Measurements from ENCODE around the gene JAM2. TPM values are rescaled to one million over a fixed set of nuclear protein-coding genes. Genes with fewer than 3 reads are reported as not detected.
A peak's percentile ranks its signal among the peaks of the same experiment; 100 is the strongest.

The JAM2 gene
- polyA plus RNA-seq, 2 of the 4 experiments (the other 2 are of a cell fraction), result 0.01 TPM

DNA sequence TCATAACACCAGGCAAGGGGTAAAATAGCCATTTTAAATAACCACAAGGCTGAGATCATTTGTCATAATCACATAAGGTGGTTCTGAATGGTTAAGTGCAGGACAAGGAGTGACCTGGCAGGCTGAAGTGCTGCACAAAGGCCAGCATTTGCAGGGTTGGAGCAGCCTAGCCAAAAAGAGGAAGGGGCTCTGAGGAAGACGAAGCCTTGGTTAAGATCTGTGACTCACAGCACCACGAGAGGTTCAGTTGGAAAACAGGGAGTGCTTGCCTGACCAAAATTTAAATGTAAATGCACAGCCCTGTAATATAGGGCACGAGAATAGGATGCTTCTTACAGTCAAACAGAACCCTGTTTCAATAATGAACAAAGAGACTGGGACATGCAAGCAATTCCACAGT, 83.6 kb downstream of the JAM2 start:
- H3K27ac ChIP-seq, result no peak overlapping the region
- H3K9me3 ChIP-seq, result no peaks in the 10 kb centered on the region
- POLR2A ChIA-PET, result no interaction called here
- ATAC-seq (no peak), DNase-seq (ENCODE audit: low read depth in 1 of 2, low spot score in 1 of 2) (no peak), FAIRE-seq (no peak)
- no peak overlapping the region for H3K4me2 ChIP-seq
- H3K4me1 ChIP-seq, result no peaks in the 10 kb centered on the region
- WGBS (ENCODE audit: missing lambda C conversion rate), result 94% methylated on average over 3 of the region's 3 CpGs
- CTCF ChIA-PET, result interaction anchor here (1.6 to 2.3 kb wide), 2 partner anchors 114 kb away, joined by 7 to 8 read pairs; no protein-coding TSS in a partner anchor
- no peak overlapping the region for H3K4me3 ChIP-seq
- TF ChIP-seq KDM1A (IDR thresholded peaks at IDR 0.05; ENCODE audit: low read depth) (no peak), HDAC2 (IDR thresholded peaks at IDR 0.05) (no peak), CEBPB (IDR thresholded peaks at IDR 0.05) (no peak), TFCP2L1 (CRISPR knock-in tag; IDR thresholded peaks at IDR 0.05) (no peak)

- DNase-seq (ENCODE audit: low read depth in 1 of 2, low spot score in 1 of 2) (no peak), ATAC-seq (no peak), FAIRE-seq (no peak)
- Histone ChIP-seq H3K27ac (no peak overlapping the region), H3K4me2 (no peak overlapping the region), H3K4me1 (peaks cover 8% of the 10 kb centered on the region; the same call in 1 of the 3 replicates), H3K4me3 (no peak overlapping the region), H3K9me3 (no peaks in the 10 kb centered on the region)
- WGBS (ENCODE audit: missing lambda C conversion rate), result 91% methylated on average over 6 of the region's 6 CpGs
- ChIA-PET CTCF (no interaction called here), POLR2A (no interaction called here)
- no peak for TF ChIP-seq MAZ (IDR thresholded peaks at IDR 0.05; ENCODE audit: borderline replicate concordance, low read depth, low read length)
- no peak for TF ChIP-seq RARB (CRISPR knock-in tag; IDR thresholded peaks at IDR 0.05)
- TF ChIP-seq EHF (CRISPR knock-in tag; IDR thresholded peaks at IDR 0.05), result no peak
- TF ChIP-seq RCOR1 (IDR thresholded peaks at IDR 0.05; ENCODE audit: low read depth, low read length), result no peak
- TF ChIP-seq, protein P1, sequence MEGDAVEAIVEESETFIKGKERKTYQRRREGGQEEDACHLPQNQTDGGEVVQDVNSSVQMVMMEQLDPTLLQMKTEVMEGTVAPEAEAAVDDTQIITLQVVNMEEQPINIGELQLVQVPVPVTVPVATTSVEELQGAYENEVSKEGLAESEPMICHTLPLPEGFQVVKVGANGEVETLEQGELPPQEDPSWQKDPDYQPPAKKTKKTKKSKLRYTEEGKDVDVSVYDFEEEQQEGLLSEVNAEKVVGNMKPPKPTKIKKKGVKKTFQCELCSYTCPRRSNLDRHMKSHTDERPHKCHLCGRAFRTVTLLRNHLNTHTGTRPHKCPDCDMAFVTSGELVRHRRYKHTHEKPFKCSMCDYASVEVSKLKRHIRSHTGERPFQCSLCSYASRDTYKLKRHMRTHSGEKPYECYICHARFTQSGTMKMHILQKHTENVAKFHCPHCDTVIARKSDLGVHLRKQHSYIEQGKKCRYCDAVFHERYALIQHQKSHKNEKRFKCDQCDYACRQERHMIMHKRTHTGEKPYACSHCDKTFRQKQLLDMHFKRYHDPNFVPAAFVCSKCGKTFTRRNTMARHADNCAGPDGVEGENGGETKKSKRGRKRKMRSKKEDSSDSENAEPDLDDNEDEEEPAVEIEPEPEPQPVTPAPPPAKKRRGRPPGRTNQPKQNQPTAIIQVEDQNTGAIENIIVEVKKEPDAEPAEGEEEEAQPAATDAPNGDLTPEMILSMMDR (IDR thresholded peaks at IDR 0.05), result no peak
- TF ChIP-seq NR3C1 (IDR thresholded peaks at IDR 0.05), result no peak
- TF ChIP-seq NFE2L2 (conservative IDR thresholded peaks at IDR 0.05; ENCODE audit: low read length), result no peak
- no peak for TF ChIP-seq HOXB13 (CRISPR knock-in tag; IDR thresholded peaks at IDR 0.05; ENCODE audit: low read depth)
- no peak for TF ChIP-seq CHD4 (IDR thresholded peaks at IDR 0.05; ENCODE audit: borderline replicate concordance)
- no peak for TF ChIP-seq KDM1A (IDR thresholded peaks at IDR 0.05; ENCODE audit: low read depth)
- no peak for TF ChIP-seq KDM5A (IDR thresholded peaks at IDR 0.05)
- TF ChIP-seq TP53 (CRISPR knock-in tag; IDR thresholded peaks at IDR 0.05), result no peak
- no peak for TF ChIP-seq BHLHE40 (IDR thresholded peaks at IDR 0.05; ENCODE audit: low read depth, low read length)
- no peak for TF ChIP-seq ZFP36 (IDR thresholded peaks at IDR 0.05; ENCODE audit: borderline replicate concordance, partially characterized antibody)
- no peak for TF ChIP-seq ESRRA (IDR thresholded peaks at IDR 0.05; ENCODE audit: borderline replicate concordance, low read length)
- no peak for TF ChIP-seq RAD21 (conservative IDR thresholded peaks at IDR 0.05 in 1 of 2, IDR thresholded peaks at IDR 0.05 in 1 of 2)
Measured at GRCh38 chr21:25732091-25732760, 93.2 kb downstream of the JAM2 start.

DNA sequence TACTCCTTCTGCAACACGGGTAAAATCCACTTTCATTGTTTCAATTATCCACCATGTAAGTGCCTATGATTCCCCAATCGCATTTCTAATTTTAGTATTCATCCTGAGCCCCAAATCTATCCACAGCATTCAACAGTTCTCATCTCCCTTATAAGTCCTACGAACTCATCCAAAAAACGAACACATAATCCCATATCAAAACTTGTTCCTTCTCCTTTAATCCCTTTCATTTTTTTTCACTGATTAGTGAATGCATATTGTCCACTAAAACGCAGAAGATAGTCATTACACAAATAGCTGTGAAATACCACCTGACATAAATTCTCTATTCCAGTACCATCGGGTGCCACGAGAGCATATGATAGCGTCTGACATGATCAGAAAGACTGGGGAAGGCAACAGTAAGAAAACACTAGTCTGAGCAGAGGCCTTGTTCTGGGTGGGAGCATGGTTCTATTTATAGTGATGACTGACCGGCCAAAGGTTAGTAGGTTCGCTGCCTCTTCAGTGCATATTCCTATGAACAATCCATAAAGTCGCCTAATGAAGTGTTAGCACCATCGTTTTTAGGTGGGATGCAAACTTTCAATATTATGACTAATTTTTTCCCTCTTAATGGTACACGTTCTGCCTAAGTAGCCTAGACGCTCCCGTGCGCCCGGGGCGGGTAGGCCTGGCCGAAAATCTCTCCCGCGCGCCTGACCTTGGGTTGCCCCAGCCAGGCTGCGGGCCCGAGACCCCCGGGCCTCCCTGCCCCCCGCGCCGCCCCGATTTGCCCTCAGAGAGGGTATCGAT, 95.0 kb downstream of the JAM2 start:
- peak overlapping the region; percentile 79 for H3K4me2 ChIP-seq
- ChIA-PET POLR2A (interaction anchor here (0.9 kb wide), 1 partner anchor 66 kb away, joined by 3 read pairs; no protein-coding TSS in a partner anchor), CTCF (interaction anchor here (1.0 kb wide), 1 partner anchor 125 kb away, joined by 4 read pairs; no protein-coding TSS in a partner anchor)
- WGBS (ENCODE audit: missing lambda C conversion rate), result 6% methylated on average over 15 of the region's 30 CpGs
- FAIRE-seq (no peak), ATAC-seq (peak; percentile 7 to 12; a peak in 4 of 6 replicates), DNase-seq (ENCODE audit: low read depth in 1 of 2, low spot score in 1 of 2) (peak in 1 of 2 experiments; percentile 1)
- H3K4me1 ChIP-seq, result peaks cover 8% of the 10 kb centered on the region; the same call in 1 of the 3 replicates
- H3K27ac ChIP-seq, result peak overlapping the region; percentile 98 to 100
- no peaks in the 10 kb centered on the region for H3K9me3 ChIP-seq
- H3K4me3 ChIP-seq, result peak overlapping the region; percentile 93
- no peak for TF ChIP-seq SREBF2 (IDR thresholded peaks at IDR 0.05)
- no peak for TF ChIP-seq ZFP36 (IDR thresholded peaks at IDR 0.05; ENCODE audit: borderline replicate concordance, partially characterized antibody)
- TF ChIP-seq, protein P2, sequence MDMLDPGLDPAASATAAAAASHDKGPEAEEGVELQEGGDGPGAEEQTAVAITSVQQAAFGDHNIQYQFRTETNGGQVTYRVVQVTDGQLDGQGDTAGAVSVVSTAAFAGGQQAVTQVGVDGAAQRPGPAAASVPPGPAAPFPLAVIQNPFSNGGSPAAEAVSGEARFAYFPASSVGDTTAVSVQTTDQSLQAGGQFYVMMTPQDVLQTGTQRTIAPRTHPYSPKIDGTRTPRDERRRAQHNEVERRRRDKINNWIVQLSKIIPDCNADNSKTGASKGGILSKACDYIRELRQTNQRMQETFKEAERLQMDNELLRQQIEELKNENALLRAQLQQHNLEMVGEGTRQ (IDR thresholded peaks at IDR 0.05), result no peak
- TF ChIP-seq RAD21 (conservative IDR thresholded peaks at IDR 0.05 in 1 of 2, IDR thresholded peaks at IDR 0.05 in 1 of 2), result no peak
- TF ChIP-seq HEYL (CRISPR knock-in tag; IDR thresholded peaks at IDR 0.05), result no peak
- no peak for TF ChIP-seq HOXA7 (CRISPR knock-in tag; IDR thresholded peaks at IDR 0.05)
- TF ChIP-seq, protein P3, sequence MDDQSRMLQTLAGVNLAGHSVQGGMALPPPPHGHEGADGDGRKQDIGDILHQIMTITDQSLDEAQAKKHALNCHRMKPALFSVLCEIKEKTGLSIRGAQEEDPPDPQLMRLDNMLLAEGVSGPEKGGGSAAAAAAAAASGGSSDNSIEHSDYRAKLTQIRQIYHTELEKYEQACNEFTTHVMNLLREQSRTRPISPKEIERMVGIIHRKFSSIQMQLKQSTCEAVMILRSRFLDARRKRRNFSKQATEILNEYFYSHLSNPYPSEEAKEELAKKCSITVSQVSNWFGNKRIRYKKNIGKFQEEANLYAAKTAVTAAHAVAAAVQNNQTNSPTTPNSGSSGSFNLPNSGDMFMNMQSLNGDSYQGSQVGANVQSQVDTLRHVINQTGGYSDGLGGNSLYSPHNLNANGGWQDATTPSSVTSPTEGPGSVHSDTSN (IDR thresholded peaks at IDR 0.05), result no peak
- TF ChIP-seq ZSCAN20 (CRISPR knock-in tag; IDR thresholded peaks at IDR 0.05), result no peak
- TF ChIP-seq POLR2A (IDR thresholded peaks at IDR 0.05; ENCODE audit: low read length), result no peak
- TF ChIP-seq KDM1A (IDR thresholded peaks at IDR 0.05; ENCODE audit: low read depth), result no peak
- TF ChIP-seq, protein P4, sequence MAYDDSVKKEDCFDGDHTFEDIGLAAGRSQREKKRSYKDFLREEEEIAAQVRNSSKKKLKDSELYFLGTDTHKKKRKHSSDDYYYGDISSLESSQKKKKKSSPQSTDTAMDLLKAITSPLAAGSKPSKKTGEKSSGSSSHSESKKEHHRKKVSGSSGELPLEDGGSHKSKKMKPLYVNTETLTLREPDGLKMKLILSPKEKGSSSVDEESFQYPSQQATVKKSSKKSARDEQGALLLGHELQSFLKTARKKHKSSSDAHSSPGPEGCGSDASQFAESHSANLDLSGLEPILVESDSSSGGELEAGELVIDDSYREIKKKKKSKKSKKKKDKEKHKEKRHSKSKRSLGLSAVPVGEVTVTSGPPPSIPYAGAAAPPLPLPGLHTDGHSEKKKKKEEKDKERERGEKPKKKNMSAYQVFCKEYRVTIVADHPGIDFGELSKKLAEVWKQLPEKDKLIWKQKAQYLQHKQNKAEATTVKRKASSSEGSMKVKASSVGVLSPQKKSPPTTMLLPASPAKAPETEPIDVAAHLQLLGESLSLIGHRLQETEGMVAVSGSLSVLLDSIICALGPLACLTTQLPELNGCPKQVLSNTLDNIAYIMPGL (CRISPR knock-in tag; IDR thresholded peaks at IDR 0.05; ENCODE audit: borderline replicate concordance), result no peak
